Urinary bladder (tissue), 4 donors: ENCODE measurements around the gene SMIM34. TPM values are rescaled to one million over a fixed set of nuclear protein-coding genes. Genes with fewer than 3 reads are reported as not detected.
"Not testable (repeated sequence)": the region's sequence is repeated elsewhere in the genome, so short reads cannot be mapped to it uniquely, and the experiment has no call there.

Experiments
- DNase-seq: peaks from one replicate; pipeline ENCODE4 v3.0.0-alpha.2; 2015; ENCODE audit errors: extremely low spot score
- H3K27ac ChIP-seq: one replicate; pipeline ENCODE4 v1.5.1; 2013; ENCODE audit warnings: low read depth, mild to moderate bottlenecking, moderate library complexity
- H3K36me3 ChIP-seq: one replicate; pipeline ENCODE4 v1.6.1; 2013; ENCODE audit warnings: mild to moderate bottlenecking, moderate library complexity; ENCODE audit not compliant: insufficient read depth
- H3K4me1 ChIP-seq: one replicate; pipeline ENCODE4 v1.6.1; 2013; ENCODE audit warnings: mild to moderate bottlenecking, moderate library complexity; ENCODE audit not compliant: insufficient read depth
- H3K4me3 ChIP-seq: one replicate; pipeline ENCODE4 v1.5.1; 2013; ENCODE audit warnings: low read depth, low read length
- WGBS: extraction: QIAGEN DNeasy Blood & Tissue Kit; methylation state at CpG from one replicate; pipeline ENCODE4 v1.1.7; 2013; 5-methylcytosine and 5-hydroxymethylcytosine counted together
- polyA plus RNA-seq: library from polyadenylated mRNA; stranded (reverse); fragments of 200-250 nt; gene quantifications from one replicate; pipeline ENCODE4 v1.2.3, GENCODE V29; 2013
- total RNA-seq: library from RNA; depleted of rRNA; stranded (reverse); fragments of >200 nt; gene quantifications from one replicate; pipeline ENCODE4 v1.2.3, GENCODE V29; 2014
- donor health status: healthy with polysubstance abuse.
- donor health status: healthy.

Gene SMIM34
- total RNA-seq (not detected), polyA plus RNA-seq (not detected)

GRCh38 chr21:34423805-34424204 lies at the start of gene SMIM34:
Gene SMIM34 (minus strand): TSS chr21:34423951. CDS start chr21:34423839, 112 bp downstream.
- H3K36me3 ChIP-seq, H3K4me3 ChIP-seq, H3K4me1 ChIP-seq, H3K27ac ChIP-seq, DNase-seq: not testable (repeated sequence)
- WGBS = no CpG with 5 or more reads among the region's 4 CpGs

- not testable (repeated sequence) for DNase-seq, H3K36me3 ChIP-seq
Measured at GRCh38 chr21:34467333-34467732, 43.6 kb upstream of the SMIM34 start.

GRCh38 chr21:34459426-34459825 lies 35.7 kb upstream of the SMIM34 start:
- not testable (repeated sequence) for H3K36me3 ChIP-seq, H3K4me1 ChIP-seq, H3K27ac ChIP-seq, H3K4me3 ChIP-seq, DNase-seq
- WGBS = no CpG with 5 or more reads among the region's 36 CpGs

More at GRCh38 chr21:34467333-34467732, 43.6 kb upstream of the SMIM34 start:
- H3K4me1 ChIP-seq, H3K4me3 ChIP-seq, H3K27ac ChIP-seq: not testable (repeated sequence)
- WGBS = no CpG with 5 or more reads among the region's 3 CpGs

- no CpG with 5 or more reads among the region's 7 CpGs for WGBS
- not testable (repeated sequence) for H3K27ac ChIP-seq, H3K36me3 ChIP-seq, H3K4me1 ChIP-seq, H3K4me3 ChIP-seq, DNase-seq
Measured at GRCh38 chr21:34458266-34458665, 34.5 kb upstream of the SMIM34 start.

- not testable (repeated sequence) for H3K4me1 ChIP-seq, H3K36me3 ChIP-seq, H3K4me3 ChIP-seq, DNase-seq, H3K27ac ChIP-seq
- WGBS = no CpG with 5 or more reads among the region's 6 CpGs
Measured at GRCh38 chr21:34456180-34456579, 32.4 kb upstream of the SMIM34 start.

- not testable (repeated sequence) for DNase-seq, H3K4me3 ChIP-seq, H3K27ac ChIP-seq, H3K4me1 ChIP-seq, H3K36me3 ChIP-seq
- WGBS = no CpG with 5 or more reads among the region's 10 CpGs
Measured at GRCh38 chr21:34455628-34456027, 31.9 kb upstream of the SMIM34 start.

GRCh38 chr21:34447018-34447417 lies 23.3 kb upstream of the SMIM34 start:
- WGBS = no CpG with 5 or more reads among the region's 8 CpGs
- not testable (repeated sequence) for H3K4me1 ChIP-seq

GRCh38 chr21:34443486-34443885 lies 19.7 kb upstream of the SMIM34 start:
- H3K36me3 ChIP-seq, H3K4me3 ChIP-seq, H3K27ac ChIP-seq, DNase-seq, H3K4me1 ChIP-seq: not testable (repeated sequence)
- WGBS = no CpG with 5 or more reads among the region's 4 CpGs

More at GRCh38 chr21:34447018-34447417, 23.3 kb upstream of the SMIM34 start:
- not testable (repeated sequence) for H3K4me3 ChIP-seq, H3K36me3 ChIP-seq, H3K27ac ChIP-seq, DNase-seq

GRCh38 chr21:34429710-34430109 lies 6.0 kb upstream of the SMIM34 start:
- not testable (repeated sequence) for H3K4me3 ChIP-seq, H3K4me1 ChIP-seq, DNase-seq, H3K36me3 ChIP-seq, H3K27ac ChIP-seq
- no CpG with 5 or more reads among the region's 5 CpGs for WGBS

- H3K4me1 ChIP-seq, DNase-seq, H3K27ac ChIP-seq, H3K4me3 ChIP-seq, H3K36me3 ChIP-seq: not testable (repeated sequence)
- no CpG with 5 or more reads among the region's 6 CpGs for WGBS
Measured at GRCh38 chr21:34428441-34428840, 4.7 kb upstream of the SMIM34 start.

- WGBS = no CpG with 5 or more reads among the region's 8 CpGs
- not testable (repeated sequence) for H3K36me3 ChIP-seq, DNase-seq, H3K4me1 ChIP-seq, H3K4me3 ChIP-seq, H3K27ac ChIP-seq
Measured at GRCh38 chr21:34427339-34427738, 3.6 kb upstream of the SMIM34 start.

GRCh38 chr21:34417448-34418077 lies 6.2 kb downstream of the SMIM34 start:
- WGBS = no CpG with 5 or more reads among the region's 5 CpGs
- H3K4me3 ChIP-seq, H3K4me1 ChIP-seq, H3K36me3 ChIP-seq, H3K27ac ChIP-seq, DNase-seq: not testable (repeated sequence)

- WGBS = no CpG with 5 or more reads among the region's 9 CpGs
Measured at GRCh38 chr21:34407294-34407693, 16.5 kb downstream of the SMIM34 start.

GRCh38 chr21:34406676-34407075 lies 17.1 kb downstream of the SMIM34 start:
- not testable (repeated sequence) for DNase-seq, H3K4me3 ChIP-seq, H3K27ac ChIP-seq, H3K36me3 ChIP-seq, H3K4me1 ChIP-seq
- no CpG with 5 or more reads among the region's 2 CpGs for WGBS

More at GRCh38 chr21:34407294-34407693, 16.5 kb downstream of the SMIM34 start:
- H3K4me3 ChIP-seq, H3K4me1 ChIP-seq, H3K27ac ChIP-seq, H3K36me3 ChIP-seq, DNase-seq: not testable (repeated sequence)
